Breast epithelium (tissue), 3 donors: ENCODE measurements around the gene RAI1.

ENCODE experiments used
- POLR2A ChIP-seq: fragments of 450-650 bp; IDR thresholded peaks from one replicate; pipeline ENCODE4 v1.6.1; 2016; ENCODE audit warnings: antibody characterized with exemption, mild to moderate bottlenecking, moderate library complexity
- POLR2AphosphoS5 ChIP-seq, 3 donors: sonication (generic); formaldehyde crosslinking; IDR thresholded peaks; one replicate each; pipeline ENCODE4 v1.6.1; 2017; ENCODE audit warnings: antibody characterized with exemption in 3 of 3
- TF ChIP-seq, protein P1 (sequence below), 3 donors: fragments of 450-650 bp; IDR thresholded peaks; one replicate each; pipeline ENCODE4 v1.5.1; 2016 to 2017; ENCODE audit warnings: antibody characterized with exemption in 3 of 3, mild to moderate bottlenecking in 3 of 3, moderate library complexity in 3 of 3

GRCh38 chr17:17810895-17811248 lies 129.6 kb downstream of the RAI1 start:
- TF ChIP-seq POLR2A (no peak), POLR2AphosphoS5 (IDR thresholded peaks at IDR 0.05) (no peak)
- TF ChIP-seq, protein P1, sequence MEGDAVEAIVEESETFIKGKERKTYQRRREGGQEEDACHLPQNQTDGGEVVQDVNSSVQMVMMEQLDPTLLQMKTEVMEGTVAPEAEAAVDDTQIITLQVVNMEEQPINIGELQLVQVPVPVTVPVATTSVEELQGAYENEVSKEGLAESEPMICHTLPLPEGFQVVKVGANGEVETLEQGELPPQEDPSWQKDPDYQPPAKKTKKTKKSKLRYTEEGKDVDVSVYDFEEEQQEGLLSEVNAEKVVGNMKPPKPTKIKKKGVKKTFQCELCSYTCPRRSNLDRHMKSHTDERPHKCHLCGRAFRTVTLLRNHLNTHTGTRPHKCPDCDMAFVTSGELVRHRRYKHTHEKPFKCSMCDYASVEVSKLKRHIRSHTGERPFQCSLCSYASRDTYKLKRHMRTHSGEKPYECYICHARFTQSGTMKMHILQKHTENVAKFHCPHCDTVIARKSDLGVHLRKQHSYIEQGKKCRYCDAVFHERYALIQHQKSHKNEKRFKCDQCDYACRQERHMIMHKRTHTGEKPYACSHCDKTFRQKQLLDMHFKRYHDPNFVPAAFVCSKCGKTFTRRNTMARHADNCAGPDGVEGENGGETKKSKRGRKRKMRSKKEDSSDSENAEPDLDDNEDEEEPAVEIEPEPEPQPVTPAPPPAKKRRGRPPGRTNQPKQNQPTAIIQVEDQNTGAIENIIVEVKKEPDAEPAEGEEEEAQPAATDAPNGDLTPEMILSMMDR (IDR thresholded peaks at IDR 0.05) = peak in 1 of 3 donors; percentile 18
